HUDEP-2 (cell line): ENCODE measurements around the gene PHKA2.

Source experiments
- DNase-seq, 76 experiments: peaks; one replicate each; lab custom pipeline; 2025; ENCODE audit not compliant: unreplicated experiment in 76 of 76; lab: John Stamatoyannopoulos, UW

The PHKA2 gene

GRCh38 chrX:18937173-18937572 lies 46.7 kb downstream of the PHKA2 start:
- DNase-seq: no peak

GRCh38 chrX:18935893-18936292 lies 48.0 kb downstream of the PHKA2 start:
- DNase-seq: no peak

GRCh38 chrX:18934708-18935107 lies 49.2 kb downstream of the PHKA2 start:
- DNase-seq: no peak

- DNase-seq: no peak
Observed at GRCh38 chrX:18933617-18934016, 50.3 kb downstream of the PHKA2 start.

DNA sequence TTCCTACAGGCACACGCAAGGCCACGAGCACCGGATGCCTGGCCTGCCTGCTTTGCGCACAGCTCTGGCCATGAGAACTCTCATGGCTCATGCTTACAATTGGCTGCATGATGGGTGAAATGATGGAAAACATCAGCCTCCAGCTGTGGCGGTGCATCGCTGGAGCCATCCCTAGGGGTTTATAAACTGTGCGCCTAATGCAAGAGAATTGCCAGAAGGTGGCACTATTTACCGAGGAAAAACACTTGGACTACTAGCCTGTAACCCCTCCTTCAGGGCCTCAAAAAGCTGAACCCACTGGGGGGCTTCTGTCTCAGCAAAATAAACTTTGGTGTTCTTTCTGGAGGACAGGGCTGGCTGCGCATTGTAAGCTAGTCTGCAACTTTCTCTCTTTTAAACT lies 51.9 kb downstream of the PHKA2 start:
- DNase-seq: peak in 6 of 76 experiments; percentile 0 to 11 (median 1)

DNA sequence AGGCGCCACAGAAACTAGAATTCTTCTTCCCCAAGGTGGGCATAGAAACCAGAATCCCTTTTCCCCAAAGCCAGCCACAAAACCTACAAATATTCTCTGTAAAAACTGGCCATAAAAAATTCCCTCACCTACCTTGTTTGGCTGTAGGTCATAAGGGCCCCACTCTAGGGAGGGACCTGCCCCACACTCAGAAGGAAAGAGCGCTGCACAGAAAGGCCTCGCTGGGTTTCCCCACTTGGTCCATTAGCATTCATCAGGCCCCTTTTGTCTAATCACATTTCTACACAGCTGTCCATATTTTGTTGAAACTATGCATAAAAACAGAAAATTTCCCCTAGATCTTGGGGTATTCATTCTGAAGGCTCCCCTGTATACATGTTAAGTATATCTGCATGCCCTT lies 54.1 kb downstream of the PHKA2 start:
- DNase-seq: no peak

GRCh38 chrX:18927558-18927957 lies 56.4 kb downstream of the PHKA2 start:
- DNase-seq: no peak

- no peak for DNase-seq
Observed at GRCh38 chrX:18924507-18925088, 59.3 kb downstream of the PHKA2 start.

DNA sequence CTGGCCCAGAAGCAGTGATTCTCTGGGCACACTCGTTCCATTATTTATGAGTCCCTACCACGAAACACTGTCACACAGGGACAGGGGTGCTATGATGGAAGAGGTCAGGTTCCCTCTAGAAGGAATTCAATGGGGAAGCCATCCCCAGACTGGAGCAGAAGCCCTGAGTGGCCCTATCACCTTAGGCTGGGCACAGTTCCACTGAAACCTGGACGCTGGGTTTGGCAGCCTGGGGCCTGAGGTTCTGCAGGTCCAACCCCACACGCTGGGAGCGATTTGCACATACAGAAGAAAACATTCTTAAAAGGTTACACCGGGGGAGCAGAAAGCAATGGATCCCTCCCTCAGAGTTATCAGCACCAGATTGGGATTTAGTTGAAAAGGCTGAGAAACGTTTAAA lies 63.3 kb downstream of the PHKA2 start:
- no peak for DNase-seq

DNA sequence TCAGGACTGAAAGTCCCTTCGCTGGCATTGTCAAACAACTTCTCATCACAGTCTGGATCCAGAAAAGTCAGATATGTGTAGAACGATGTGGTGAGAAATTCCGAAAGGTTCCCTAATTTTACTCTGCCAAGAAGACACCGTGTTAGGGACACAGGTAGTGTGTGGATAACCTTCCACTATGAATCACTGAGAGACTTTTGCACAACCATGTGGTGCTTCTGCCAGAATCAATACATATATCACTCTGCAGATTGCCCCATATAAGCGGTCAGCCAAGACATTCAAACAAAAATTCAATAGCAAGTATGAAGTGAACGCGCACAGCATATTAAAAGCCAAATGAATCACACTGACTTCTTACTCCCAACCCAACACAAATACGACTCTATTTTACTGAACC lies 63.8 kb downstream of the PHKA2 start:
- DNase-seq: no peak

DNA sequence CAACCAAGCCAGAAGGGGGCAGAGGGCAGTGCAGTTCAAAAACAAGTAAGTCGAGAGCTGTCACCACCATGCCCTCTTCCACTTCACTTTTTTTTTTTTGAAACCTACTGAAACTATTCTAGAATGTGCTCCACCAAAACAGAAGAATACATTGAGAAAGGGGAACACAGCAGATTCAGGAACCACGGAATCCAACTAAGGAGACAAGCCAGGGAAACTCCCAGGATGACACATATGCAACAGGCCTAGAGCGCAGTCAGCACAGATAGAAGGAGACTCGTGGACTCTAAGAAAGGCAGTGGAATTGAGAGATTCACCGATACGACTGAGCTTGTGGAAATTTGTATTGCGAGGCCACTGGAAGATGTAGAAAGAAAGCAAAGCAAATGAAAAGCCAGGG lies 66.1 kb downstream of the PHKA2 start:
- no peak for DNase-seq

- no peak for DNase-seq
Observed at GRCh38 chrX:18906286-18906685, 77.6 kb downstream of the PHKA2 start.

DNA sequence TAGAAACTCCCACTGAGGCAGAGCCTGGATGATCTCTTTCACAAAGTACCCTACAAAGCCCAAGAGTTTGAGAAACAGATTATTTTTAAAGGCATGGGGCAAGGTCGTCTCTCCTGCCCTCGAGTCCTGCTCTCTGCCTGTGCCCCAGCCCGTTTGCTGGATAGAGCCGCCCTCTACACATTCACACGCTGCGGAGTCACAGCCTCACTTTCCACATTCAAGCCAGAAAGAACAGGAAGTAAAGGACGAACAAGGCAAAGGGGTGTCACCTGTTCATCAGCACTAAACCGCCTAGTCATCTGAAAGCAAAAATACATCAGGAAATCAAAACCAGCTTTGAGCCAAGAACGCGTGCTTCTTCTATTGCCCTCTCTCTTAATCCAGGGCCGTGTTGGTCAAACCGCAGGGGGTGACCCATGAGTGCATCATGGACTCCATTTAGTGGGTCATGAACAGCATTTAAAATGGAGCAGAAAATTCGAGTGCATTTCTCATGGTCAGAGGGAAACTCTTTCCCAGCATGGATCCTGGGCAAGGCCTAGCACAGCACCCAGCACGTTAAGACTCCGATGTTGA lies 83.4 kb downstream of the PHKA2 start:
- DNase-seq: no peak

- peak in 1 of 76 experiments; percentile 0 for DNase-seq
Observed at GRCh38 chrX:18899796-18900380, 84.0 kb downstream of the PHKA2 start.

DNA sequence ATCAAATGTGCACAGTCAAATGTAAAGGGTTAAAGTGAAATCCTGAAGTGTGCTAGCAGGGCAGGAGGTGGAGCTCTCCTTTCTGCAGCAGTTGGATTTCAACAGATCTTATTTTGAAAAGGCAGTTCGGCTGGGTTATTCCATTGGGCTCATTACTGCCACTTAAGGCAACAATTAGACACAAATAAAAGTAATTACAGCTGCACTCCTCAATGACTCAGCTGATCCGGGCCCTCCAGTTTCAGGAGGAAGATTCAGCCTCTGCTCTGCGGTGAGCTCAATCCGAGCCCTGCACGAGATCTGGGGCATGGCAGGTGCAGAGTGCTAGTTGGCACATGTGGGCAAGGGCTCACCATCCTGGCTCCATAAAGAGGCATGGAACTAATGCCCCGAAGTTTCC lies 85.4 kb downstream of the PHKA2 start:
- DNase-seq: no peak

GRCh38 chrX:18898091-18898490 lies 85.8 kb downstream of the PHKA2 start:
- DNase-seq: no peak

DNA sequence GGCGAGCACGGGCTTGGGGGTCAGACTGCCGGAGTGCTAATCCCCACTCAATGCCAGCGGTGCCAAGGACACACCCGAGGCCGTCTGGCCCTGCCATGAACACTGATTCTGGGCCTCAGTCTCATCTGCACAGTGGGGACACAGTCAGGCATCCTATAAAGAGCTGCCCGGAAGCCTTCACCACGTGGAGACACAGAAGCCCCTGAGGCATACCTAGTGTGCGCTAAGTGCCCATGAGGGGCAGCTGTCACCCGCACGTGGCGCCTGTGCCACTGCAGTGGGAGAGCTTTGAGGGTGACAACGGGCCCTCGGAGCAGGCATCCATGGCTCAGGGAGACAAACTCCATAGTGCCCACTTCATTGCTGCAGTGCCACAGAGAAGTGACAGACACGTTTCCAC lies 86.3 kb downstream of the PHKA2 start:
- DNase-seq: no peak

- DNase-seq: no peak
Observed at GRCh38 chrX:18896680-18897544, 87.0 kb downstream of the PHKA2 start.

GRCh38 chrX:18895189-18895951 lies 88.5 kb downstream of the PHKA2 start:
- no peak for DNase-seq

DNA sequence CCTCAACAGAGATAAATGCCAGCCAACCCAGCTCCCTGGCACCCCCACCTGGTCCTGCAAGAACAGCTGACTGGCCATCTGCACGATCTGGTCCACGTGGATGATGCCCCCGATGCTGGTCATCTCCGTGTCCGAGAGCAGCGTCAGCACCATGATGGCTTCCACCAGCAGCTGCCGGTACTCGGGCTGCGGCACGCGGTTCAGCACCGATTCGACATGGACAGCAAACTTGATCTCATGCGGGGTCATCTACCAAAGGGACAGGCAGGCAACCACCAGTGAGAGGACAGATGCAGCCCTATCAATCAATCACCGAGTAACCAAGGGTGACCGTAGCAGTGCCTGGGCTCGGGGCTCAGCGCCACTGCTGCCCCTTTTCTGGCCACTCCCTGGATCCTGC lies 89.8 kb downstream of the PHKA2 start:
- DNase-seq: no peak

DNA sequence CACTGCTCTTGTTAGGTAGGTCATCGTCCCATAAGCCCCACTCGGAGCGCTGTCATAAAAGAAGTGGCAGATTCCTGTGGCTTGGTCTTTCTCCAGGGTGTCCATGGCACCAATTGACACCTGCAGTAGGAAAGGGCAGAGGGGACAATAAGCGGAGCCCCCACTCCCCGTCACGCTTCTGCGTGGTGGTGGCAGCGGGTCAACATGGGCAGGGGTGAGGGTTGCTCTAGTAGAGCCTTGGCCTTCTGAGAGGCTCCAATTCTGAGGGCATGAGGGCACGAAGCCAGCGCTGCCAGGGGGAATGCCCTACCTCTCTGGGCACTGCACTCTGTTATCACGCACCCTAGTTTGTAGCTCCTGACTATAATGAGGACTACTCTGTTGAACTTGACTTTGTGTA lies 90.4 kb downstream of the PHKA2 start:
- no peak for DNase-seq
